Astrocyte of the hippocampus (primary cell): Measurements from ENCODE around the gene PRKCA.

Experiments used
- DNase-seq: peaks from one replicate; pipeline ENCODE4 v3.0.0; 2011; ENCODE audit warnings: low read depth, low spot score

Gene PRKCA

GRCh38 chr17:66678827-66679226 is 376.4 kb downstream of the PRKCA start:
- DNase-seq = no peak

DNA sequence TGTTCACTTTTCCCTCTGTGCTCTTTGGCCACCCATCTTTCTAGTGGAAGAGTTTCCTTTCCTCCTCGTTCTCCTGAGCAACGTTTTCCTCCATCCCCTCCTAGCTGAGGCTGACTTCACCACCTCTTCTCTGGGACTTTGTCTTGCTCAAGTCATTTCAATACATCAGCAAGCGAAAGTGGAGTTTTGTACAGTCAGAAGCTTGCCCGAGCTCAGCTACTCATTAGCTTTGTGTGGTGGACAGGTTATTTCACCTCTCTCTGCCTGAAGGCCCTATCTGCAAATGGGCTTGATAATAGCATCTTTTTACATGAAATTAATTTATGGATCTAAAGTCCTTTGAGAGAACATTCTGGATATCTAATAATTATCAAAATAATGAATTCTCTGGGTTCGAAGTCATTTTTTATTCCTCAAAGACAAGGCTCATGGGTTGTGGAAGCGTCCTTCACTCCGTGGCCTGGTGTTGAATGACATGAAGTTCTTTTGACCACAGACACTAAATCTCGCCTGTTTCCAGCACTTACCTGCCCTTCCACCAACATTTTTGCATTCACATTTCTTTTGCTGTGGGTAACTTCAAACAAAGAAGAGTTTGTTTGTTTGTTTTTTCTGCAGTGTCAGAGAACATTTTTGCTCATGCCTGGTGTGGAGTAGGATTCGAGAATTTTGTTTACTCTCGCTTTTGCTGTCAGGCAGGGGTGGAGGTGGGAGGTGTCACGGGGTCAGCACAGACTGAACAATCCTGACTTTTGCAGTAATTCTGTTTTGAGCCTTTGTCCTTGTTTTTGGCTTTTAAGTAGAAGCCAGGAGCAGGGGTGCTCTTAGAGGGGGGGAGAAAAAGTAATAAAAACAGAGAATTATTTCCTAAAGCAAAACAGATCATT is 377.5 kb downstream of the PRKCA start:
- no peak for DNase-seq

GRCh38 chr17:66682283-66682682 is 379.9 kb downstream of the PRKCA start:
- no peak for DNase-seq

DNA sequence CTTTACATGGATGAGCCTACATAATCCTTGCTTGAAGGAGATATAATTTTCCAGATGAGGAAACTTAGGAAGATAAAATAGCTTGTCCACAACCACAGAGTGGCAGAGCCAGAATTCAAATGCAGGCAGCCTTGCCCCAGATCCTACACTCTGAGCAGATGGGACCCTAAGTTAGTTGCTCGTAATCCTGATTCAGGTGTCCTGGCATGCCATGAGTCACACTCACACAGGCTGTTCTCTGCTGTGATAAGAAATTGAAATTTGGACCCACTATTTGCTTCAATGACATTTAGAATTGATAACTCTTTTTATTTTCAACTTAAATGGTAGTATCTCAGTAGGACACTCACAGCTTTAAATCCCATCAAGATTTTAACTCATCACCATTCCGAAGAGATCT is 381.8 kb downstream of the PRKCA start:
- no peak for DNase-seq

- no peak for DNase-seq
Measured at GRCh38 chr17:66684731-66685130, 382.3 kb downstream of the PRKCA start.

DNA sequence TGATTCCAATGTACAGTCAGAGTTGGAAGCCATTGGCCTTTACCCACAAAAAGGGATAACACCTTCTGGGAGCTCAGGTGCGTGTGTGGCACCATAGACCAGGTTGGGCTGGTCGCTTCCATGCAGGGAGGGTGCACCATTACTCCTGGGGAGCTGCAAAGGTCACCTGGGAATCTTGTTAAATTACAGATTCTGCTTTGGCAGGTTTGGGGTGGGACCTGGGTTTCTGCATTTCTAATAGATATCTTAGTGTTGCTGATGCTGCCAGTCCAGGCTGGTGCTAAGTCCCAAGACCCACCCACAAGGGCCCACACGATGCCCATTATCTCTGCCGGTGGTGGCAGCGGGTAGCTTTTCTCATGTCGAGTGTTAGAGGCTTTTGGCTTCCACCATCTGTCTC is 384.2 kb downstream of the PRKCA start:
- DNase-seq = no peak

- no peak for DNase-seq
Measured at GRCh38 chr17:66687570-66688284, 385.3 kb downstream of the PRKCA start.

- DNase-seq = no peak
Measured at GRCh38 chr17:66689221-66689620, 386.8 kb downstream of the PRKCA start.

DNA sequence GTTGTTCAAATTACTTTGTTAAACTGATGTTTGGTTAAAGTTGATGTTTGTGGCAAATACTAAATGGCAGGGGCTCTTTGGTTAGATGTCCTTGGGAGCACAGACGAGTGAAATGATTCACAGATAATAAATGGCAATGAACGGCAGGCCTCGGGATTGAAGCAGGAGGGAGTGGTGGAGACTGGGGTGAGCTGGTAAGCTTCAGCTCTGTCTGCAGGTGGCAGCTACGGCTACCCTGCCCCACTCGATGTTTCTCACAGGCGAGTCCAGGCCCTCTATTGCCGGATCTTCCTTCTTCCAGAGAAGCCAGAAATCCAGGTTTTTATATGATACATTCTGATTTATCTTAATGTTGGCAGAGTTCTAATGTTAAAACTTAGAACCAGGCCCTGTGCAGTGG is 387.8 kb downstream of the PRKCA start:
- DNase-seq = no peak

GRCh38 chr17:66691644-66692420 is 389.4 kb downstream of the PRKCA start:
- DNase-seq = peak; percentile 67

- DNase-seq = no peak
Measured at GRCh38 chr17:66692421-66692690, 389.9 kb downstream of the PRKCA start.

DNA sequence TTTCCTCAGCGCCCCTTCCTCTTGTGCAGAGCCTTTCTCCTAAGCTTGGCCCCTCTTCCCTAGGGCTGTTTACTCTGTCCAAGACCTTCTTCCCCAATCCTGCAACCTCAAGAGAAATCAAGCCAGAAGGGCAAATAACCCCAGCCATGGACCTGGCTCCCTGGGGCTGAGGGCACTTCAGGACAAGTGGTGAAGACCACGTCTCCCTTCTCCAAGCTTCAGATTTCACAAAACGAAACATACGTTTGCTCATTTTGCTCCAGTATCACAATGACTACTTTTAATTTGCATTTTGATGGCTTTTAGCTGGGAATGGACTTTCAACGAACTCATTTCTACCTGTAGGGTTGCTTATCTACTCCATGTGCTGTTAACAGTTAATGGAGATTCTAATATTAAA is 392.7 kb downstream of the PRKCA start:
- DNase-seq = no peak

GRCh38 chr17:66698270-66698669 is 395.9 kb downstream of the PRKCA start:
- DNase-seq = no peak

- DNase-seq = no peak
Measured at GRCh38 chr17:66701462-66701861, 399.0 kb downstream of the PRKCA start.

GRCh38 chr17:66702106-66702936 is 399.9 kb downstream of the PRKCA start:
- no peak for DNase-seq

GRCh38 chr17:66704858-66705520 is 402.6 kb downstream of the PRKCA start:
- DNase-seq = no peak

- DNase-seq = no peak
Measured at GRCh38 chr17:66706851-66707450, 404.5 kb downstream of the PRKCA start.

DNA sequence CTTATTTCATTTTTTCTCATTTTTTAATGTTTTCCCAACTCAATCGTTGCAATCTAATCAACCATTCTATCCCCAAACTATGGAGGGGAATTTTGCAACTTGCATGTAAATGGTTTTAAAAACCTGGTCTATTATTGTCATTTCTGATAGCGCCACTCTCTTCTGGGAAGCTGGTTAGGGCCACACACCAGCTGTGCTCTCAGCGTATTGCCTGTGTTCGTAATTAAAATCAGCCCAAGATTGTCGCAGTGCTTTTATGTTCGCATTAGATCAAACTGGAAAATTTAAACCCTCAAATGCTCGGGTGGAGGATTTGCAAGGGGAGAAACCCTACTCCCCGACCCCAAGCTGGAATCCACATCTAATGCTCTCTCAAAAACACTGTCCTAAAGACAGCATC is 409.0 kb downstream of the PRKCA start:
- no peak for DNase-seq

- DNase-seq = peak; percentile 62
Measured at GRCh38 chr17:66711881-66712321, 409.5 kb downstream of the PRKCA start.

DNA sequence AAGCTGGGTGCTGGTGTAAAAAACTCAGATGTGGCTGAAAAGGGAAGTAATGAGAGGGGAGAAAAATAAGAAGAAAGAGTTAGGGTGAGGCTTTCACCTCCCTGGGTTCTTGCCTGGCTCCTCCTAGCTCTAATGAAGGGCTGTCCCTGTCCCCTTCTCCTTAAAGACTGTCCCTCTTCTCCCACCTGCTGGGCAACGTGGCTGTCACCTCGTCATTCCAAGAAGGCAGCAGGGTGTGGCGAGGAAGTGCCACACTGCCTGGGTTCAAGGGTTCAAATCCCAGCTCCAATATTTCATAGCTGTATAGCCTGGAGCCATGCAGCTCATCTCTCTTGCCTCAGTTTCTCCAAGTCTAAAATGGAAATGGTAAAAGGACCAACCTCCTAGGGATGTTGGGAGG is 410.0 kb downstream of the PRKCA start:
- DNase-seq = no peak
